ENCODE data around the gene PDIA5. TPM values are rescaled to one million over a fixed set of nuclear protein-coding genes. Genes with fewer than 3 reads are reported as not detected.

PDIA5 gene
- total RNA-seq, 1 experiment from 2014 or later = 50.8 TPM

GRCh38 chr3:123105201-123106189 is 38.7 kb downstream of the PDIA5 start (continued):
- no peak for TF ChIP-seq POLR2AphosphoS5 (IDR thresholded peaks at IDR 0.05; ENCODE audit: low read depth, low read length)
- no peak for TF ChIP-seq RAD21 (IDR thresholded peaks at IDR 0.05; ENCODE audit: low read depth)
- TF ChIP-seq TCF7L2 (IDR thresholded peaks at IDR 0.05; ENCODE audit: borderline replicate concordance, extremely low read depth, insufficient read depth, insufficient read length) = no peak
- TF ChIP-seq EGR1 (IDR thresholded peaks at IDR 0.05; ENCODE audit: low read depth) = no peak
- TF ChIP-seq ELF1 (IDR thresholded peaks at IDR 0.05; ENCODE audit: borderline replicate concordance, low read depth) = no peak

- ChIA-PET RAD21 (ENCODE audit: low non-redundant PET in 1 of 2, low total read pairs in 2 of 2, uncharacterized antibody in 2 of 2, unreplicated experiment in 2 of 2) (no interaction called here), CTCF (no interaction called here), POLR2A (no interaction called here)
- Histone ChIP-seq H3K27ac (ENCODE audit: low read depth, low read length) (no peak overlapping the region), H3K79me2 (ENCODE audit: insufficient read depth, low read length) (no peaks in the 10 kb centered on the region), H3K9me3 (ENCODE audit: control insufficient read depth in 1 of 2, insufficient read depth in 1 of 2, low read depth in 1 of 2, low read length in 2 of 2) (no peaks in the 10 kb centered on the region), H4K20me1 (ENCODE audit: insufficient read depth) (no peaks in the 10 kb centered on the region), H3K36me3 (ENCODE audit: control insufficient read depth in 1 of 2, insufficient read depth in 2 of 2, low read length in 2 of 2) (peaks cover 30 to 31% of the 10 kb centered on the region in 2 experiments), H2AFZ (ENCODE audit: low read depth, low read length, poor library complexity, severe bottlenecking) (no peak overlapping the region), H3K9ac (ENCODE audit: low read length) (no peak overlapping the region), H3K4me2 (ENCODE audit: low read length) (no peak overlapping the region), H3K27me3 (ENCODE audit: insufficient read depth, low read length) (no peaks in the 10 kb centered on the region), H3K9me2 (ENCODE audit: insufficient read depth) (no peaks in the 10 kb centered on the region), H3K4me1 (ENCODE audit: control insufficient read depth in 1 of 2, insufficient read depth in 2 of 2, low read length in 2 of 2) (no peaks in the 10 kb centered on the region), H3K4me3 (replicated peaks in 1 of 2; ENCODE audit: low read depth in 1 of 2, low read length in 2 of 2) (no peak overlapping the region)
- no TSS peak for BruUV-seq (replicated peaks)
- DNase-seq (ENCODE audit: low read depth, low spot score) (no peak), ATAC-seq (no peak)
- intact Hi-C loops (cut with micrococcal nuclease) = no loop called here
- no peak for TF ChIP-seq FOSL1 (IDR thresholded peaks at IDR 0.05; ENCODE audit: low read depth)
- no peak for TF ChIP-seq TCF7L2 (IDR thresholded peaks at IDR 0.05; ENCODE audit: borderline replicate concordance, extremely low read depth, insufficient read depth, insufficient read length)
- no peak for TF ChIP-seq CTCF (IDR thresholded peaks at IDR 0.05 in 2 of 3, conservative IDR thresholded peaks at IDR 0.05 in 1 of 3; ENCODE audit: borderline replicate concordance in 1 of 3, insufficient read depth in 1 of 3, low read depth in 2 of 3, low read length in 2 of 3)
- TF ChIP-seq POLR2AphosphoS5 (IDR thresholded peaks at IDR 0.05; ENCODE audit: low read depth, low read length) = no peak
- no peak for TF ChIP-seq ELF1 (IDR thresholded peaks at IDR 0.05; ENCODE audit: borderline replicate concordance, low read depth)
- TF ChIP-seq EZH2phosphoT487 (IDR thresholded peaks at IDR 0.05; ENCODE audit: borderline replicate concordance) = no peak
- TF ChIP-seq SIN3A (IDR thresholded peaks at IDR 0.05; ENCODE audit: low read depth) = no peak
- no peak for TF ChIP-seq REST (IDR thresholded peaks at IDR 0.05; ENCODE audit: low read depth)
These were observed 43.6 kb downstream of the PDIA5 start for GRCh38 chr3:123110282-123110975.

Data from HCT116 (cell line).